HG03460 (cell line): ENCODE results near the gene TMEM53.
A peak's percentile ranks its signal among the peaks of the same experiment; 100 is the strongest.

Experiments
- ATAC-seq: cut with Tn5 transposase; IDR thresholded peaks from one replicate; pipeline ENCODE4 v1.9.1; 2021; ENCODE audit not compliant: unreplicated experiment

TMEM53 gene

DNA sequence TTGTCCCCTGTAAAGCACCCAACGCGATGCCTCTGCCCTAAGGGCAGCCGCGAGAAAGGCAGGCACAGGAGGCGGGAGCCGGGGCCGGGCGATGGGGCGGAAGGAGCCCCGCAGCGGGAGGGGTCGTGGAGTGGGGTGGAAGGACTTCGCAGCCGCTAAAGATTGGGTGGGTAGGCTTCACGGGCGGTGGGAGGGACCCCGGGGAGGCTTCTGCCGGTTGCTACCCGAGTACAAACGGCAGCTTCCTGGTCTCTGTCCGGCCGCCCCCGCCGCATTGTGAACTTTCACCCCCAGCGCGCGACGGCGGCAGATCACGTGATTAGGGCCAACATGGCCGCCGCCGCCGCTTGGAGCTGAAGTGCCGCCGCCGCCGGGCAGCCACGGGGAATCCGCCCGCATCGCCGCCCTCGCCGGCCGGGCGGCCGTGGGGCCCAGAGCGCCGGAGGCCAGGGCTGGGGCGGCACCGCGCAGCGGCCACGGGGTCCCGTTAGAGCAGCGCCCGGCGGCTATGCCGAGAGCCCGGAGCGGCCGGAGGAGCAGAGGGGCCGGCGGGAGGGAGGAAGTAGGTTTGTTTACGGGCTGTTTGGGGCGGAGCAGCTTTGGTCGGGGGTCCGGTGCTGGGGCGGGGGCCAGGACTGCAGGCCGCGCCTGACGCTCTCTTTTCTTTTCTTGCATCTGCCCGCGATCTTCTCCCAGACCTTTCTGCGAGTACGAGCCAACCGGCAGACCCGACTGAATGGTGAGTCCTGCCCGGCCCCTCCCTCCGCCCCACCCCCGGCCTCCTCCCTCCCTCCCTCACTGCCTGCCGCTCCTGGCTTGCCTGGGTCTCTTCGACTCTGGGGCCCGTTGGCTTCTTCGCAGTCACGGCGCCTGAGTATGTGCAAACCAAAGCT, 42.4 kb downstream of the TMEM53 start:
- ATAC-seq: peak; percentile 65

DNA sequence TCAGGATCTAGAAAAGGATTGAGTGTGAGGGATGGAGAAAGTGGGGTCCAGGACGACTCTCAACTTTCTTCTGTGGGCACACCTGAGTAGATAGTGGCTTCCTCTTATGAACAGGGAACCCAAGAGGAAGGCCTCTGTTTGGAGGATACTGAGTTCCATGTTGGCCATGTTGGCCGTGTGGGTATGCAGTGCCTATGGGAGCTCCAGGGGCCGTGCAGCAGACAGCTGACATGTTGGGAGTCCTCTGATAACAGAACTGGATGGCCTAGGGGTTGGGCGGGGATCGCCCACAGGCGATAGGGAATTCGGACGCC, 43.0 kb downstream of the TMEM53 start:
- ATAC-seq: no peak

DNA sequence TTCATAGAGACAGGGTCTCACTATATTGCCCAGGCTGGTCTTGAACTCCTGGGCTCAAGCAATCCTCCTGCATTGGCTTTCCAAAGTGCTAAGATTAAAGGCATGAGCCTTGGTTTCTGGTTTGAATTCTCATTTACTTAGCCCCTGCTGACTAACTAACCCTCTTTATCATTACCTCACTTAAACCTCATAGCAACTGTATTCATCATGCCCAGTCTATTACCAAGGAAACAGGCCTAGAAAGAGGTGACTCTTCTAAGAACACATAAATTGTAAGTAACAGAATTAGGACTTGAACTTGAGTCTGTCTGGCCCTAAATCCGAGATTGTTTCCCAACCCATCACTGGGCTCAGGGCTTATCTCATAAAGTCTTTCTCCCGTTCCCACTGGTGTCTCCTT, 44.2 kb downstream of the TMEM53 start:
- no peak for ATAC-seq

DNA sequence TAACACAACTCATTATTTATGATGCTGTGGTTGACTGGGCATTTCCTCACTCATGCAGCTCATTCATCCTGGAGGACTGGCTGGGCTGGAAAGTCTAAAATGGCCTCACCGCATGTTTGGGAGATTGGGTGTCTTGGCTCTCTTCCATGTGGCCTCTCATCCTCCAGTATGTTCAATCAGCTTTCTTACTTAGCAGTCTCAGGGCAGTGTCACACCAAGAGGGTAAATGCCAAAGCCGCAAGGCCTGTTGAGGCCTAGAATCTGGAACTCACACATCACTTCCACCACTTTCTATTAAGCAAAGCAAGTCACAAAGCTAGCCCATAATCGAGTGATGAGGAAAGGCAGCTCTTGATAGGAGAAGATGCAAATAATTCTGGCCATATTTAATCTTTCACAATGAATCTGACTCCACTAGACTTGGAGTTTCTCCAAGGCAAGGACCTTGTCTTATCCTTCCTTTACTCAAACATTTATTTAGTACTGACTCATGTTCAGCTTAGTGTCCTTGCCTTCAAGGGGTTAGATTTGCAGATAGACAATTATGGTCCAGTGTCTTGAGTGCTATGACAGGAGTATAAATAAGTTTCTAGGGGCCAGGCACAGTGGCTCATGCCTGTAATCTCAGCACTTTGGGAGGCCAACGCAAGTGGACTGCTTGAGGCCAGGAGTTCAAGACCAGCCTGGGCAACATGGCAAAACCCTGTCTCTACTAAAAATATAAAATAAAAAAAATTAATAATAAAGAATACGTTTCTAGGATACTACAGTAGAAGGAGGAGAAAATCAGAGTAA, 45.1 kb downstream of the TMEM53 start:
- no peak for ATAC-seq

DNA sequence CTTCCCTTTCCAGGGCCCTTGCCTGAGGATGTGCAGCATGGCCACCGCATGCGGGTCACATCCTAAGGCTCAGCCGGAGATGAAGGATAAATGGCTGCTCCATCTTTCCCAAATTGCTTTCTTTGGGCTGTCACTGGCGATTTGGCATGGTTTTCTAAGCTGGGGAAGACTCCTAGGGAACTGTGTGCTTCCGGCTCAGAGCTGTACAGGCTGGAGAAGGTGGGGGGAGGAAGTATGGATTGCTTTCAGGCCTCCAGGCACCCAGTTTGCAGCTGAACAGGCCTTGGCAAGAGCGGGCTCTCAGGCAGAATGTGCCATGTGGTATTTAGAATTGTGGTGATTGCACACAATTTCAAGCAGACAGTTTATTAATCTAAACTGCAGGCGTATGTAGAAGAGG, 48.9 kb downstream of the TMEM53 start:
- ATAC-seq: no peak

DNA sequence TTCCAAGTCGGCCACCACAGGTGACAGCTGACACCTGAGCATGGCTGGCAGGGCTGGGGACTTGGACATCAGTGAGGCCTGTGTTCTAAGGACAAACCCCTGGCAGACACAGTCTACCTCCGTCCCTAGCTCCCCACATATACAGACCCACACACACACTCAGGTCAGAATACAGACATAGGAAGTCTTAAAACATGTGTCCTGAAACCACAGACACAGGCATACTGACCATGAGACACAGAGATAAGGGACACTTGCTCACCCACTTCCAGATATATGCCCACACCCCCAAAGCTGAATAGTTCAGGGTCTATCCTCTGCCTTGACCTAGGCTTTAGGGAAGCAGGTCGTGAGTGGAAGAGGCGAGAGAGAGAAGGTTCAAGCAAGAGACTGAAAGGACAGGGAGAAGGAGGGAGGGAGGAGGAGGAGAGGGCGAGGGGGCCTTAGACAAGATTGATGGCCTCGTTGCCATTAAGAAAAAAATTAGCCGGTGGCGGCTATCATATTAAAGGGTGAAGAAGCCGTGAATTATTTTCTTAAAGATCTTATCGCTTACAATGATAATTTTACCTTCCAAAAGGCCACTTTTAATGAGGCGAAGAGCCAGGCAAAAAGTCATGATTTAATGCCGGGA, 49.9 kb downstream of the TMEM53 start:
- ATAC-seq: no peak

DNA sequence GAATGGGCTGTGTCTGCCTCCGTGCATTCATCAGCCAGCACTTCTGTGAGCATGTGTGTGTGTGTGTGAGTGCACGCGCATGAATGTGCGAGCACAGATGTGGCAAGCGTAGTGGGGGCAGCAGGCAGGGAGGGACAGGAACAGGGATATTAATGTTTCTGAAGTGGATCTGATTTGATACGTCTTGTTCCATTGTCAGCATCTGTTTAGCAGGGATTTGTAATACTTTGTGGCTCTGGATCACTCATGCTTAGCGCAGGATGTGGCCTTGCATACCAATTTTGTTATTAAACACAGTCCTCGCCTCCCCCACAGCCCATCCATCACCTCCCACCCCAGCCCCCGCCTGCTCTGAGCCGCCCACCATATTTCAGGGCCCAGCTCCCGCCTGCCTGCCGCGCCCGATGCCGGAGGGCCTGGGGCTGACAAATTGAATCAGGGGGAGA, 52.4 kb downstream of the TMEM53 start:
- no peak for ATAC-seq

DNA sequence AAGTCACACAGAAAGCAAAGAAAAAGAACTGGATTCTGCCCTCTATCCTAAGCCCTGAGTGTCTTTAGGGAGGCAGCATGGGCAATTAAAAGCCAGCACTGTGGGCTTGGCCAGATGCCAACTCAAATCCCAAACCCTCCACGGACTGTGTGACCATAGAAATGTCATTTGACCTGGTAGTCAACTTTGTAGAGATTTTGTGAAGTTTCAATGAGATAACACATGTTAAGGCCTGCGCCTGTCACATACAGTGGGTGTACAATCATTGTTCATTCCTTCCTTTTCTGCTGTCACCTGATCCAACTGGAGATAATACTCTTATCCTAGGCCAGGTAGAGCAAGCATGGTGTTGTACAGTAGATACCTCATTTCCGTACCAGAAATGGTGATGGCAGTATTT, 54.2 kb downstream of the TMEM53 start:
- ATAC-seq: no peak

DNA sequence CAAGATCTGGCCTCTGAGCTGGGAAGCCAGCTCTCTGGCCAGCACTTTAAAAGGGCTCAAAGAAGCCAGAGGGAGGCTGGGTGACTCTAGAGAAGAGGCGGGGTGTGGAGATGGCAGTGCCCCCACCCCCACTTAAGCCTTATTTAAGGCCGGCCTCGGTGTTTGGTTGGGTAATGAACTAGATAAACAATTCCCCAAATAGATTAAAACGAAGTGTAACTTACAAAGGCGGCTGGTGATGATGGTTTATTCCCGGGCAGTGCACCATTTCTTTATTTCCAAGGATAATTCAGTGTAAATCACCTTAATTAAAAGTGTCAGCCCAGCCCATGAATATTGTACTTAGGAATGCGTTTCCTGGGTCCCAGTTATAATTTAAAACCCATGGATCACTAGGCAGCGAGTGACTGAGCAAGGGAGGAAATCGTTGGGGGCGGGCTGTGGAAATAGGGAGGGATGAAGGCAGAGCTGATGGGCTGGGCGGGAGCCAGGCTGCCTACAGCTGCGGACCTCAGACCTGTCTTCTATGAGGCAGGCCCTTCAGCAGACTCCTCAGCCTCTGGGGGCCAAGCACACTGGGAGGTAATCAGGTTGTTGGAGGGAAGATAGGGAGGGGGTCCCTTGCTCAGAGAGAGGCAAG, 54.9 kb downstream of the TMEM53 start:
- no peak for ATAC-seq

DNA sequence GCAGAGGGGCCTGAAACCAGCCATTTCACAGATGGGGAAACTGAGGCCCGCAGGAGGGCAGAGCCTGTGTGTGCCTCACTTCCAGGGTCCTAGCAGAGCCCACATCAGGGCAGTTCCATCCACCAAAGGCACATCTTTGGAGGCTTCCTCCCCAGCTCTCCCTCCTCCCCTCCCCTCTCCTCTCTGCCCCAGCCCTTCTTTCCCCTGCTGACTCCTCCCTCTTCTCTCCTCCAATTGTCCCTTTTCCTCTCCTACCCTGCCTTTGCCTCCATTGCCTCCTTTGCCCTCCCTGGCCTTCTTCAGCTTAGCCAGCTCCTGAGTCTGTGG, 56.6 kb downstream of the TMEM53 start:
- ATAC-seq: no peak

DNA sequence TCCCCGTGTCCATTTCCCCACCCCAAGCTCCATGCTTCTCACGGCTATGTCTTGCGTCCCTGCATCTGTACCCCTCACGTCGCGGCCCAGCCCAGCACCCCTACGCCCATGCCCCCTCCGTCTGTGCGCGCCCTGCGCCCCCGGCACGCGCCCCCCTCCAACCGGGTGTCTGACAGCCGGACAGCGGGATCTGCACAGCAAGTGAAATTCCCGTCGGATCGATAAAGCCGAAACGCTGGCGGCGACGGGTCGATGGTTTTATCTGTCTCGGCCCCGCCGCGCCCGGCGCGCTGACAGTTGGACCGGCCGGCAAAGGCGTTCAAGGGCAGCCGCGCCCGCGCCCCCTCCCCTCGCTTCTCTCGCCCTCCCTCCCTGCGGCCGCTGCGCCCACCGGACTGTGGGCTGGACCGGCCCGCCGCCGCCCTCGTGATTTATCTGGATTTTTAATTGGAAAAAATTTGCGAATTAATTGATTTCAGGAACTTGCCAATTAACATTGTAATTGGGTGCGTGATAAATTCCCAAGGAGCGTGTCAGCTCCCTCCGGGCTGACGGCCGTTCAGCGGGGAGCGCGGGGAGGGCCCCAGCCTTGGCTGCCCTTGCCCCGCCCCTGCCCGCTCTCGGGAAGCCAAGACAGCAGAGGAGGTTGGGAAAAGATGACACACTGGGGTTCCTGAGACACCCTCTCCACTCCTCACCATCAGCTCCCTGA, 57.1 kb downstream of the TMEM53 start:
- no peak for ATAC-seq

DNA sequence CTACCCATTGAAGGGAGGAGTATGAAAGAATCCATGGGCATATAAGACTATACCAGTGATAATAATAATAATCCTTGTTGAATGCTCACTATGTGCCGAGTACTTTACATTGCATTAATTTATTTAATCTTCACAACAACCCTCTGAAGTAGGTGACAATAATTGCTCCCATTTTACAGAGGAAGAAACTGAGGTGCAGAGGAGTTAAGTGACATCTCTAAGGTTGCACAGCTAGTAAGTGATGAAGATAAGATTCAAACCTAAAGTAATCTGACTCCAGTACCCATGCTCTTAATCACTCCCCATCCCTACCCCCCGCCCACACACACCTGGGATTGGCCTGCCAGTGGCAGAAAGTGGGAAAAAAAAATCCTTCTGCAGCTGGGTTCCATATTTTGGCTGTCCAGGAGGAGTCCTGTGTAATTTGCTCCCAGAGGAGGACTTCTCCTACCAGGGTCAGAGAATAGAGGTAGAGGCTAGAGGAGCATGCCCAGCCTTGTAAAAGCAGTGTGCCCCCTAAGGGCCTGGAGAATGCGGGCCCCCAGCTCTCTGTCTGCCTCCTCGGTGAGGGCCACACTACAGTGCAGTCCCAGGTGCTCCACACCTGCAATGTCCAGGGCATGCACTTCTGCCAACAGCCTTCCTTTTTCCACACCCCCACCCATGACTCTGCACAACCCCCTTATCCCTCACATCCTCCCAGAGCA, 57.8 kb downstream of the TMEM53 start:
- no peak for ATAC-seq

DNA sequence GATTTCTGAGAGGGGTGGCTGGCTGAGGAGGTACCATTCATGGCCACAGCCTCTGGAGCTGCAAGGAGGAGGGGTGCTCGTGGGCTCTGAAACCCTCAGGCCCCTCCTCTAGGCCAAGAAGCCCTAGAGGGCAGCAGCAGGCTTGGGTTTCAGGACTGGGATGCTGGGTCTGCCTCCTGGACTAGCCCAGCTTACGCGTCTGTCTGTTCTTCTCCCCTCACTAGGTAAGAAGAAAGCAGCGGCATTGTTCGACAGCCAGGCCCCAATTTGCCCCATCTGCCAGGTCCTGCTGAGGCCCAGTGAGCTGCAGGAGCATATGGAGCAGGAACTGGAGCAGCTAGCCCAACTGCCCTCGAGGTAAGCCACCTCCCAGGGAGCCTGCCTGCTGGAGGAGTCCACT, 60.3 kb downstream of the TMEM53 start:
- no peak for ATAC-seq

DNA sequence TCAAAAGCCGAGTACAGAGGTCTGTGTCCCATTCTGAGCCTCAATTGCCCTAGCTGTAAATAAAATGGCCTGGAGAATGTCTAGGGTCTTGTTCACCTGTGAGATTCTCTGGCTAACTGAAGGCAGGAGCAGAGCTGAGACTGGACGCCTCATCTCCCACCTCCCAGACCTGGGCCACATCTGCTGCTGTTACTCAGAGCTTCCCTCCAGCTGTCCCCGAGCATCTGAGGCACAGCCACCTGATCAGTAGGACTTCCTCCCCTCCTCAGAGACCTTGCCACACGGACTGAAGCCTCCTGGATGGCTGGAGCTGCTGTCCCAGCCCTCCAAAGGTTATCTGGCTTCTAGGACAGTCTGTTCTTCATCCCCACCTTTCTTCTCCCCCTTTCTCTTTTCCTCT, 62.4 kb downstream of the TMEM53 start:
- ATAC-seq: no peak

DNA sequence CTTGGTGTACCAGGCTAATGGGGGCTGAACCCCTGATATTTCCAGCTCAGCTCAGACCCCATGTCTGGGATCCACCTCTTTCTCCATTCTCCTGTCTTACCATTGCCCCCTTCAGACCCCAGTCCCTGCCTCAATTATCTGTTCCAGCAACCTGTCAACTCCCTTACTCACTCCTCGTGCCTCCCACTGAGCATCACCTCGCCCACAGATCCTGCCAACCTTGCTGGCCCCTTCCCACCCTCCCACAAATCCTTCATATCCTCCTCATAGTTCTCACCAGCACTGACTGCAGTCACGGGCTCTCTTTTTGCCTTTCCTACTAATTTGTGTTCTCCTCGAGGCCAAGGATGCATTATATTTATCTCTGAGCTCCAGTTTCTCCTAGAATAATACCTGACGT, 62.9 kb downstream of the TMEM53 start:
- no peak for ATAC-seq

DNA sequence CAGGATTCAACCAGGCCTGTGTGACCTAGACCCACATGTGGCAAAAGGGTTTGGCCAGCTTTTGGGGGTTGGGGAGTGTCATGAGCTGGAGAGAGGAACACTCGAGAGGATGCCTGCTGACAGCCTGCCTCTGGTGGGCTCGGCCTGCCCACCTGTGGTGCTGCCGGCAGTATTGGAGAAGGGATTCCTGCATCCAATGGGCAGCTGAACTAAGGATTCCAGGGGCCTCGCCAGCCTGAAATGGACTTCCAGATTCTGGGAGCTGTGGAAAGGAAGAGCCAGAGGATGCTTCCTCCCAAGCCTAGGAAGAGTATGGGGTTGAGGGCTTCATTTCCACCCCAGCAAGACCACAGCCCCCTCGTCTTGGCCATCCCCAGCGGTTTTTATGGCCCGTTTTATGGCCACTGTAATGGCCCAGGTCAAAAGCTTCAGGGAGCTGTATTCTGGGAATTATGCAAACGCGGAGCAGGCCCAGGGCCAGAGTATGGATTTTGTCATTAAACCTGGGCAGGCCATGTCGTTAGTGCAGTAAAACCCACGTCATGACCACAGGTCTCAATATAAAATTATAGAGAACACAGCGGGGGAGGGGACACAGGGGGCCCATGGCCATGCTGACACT, 63.6 kb downstream of the TMEM53 start:
- no peak for ATAC-seq

DNA sequence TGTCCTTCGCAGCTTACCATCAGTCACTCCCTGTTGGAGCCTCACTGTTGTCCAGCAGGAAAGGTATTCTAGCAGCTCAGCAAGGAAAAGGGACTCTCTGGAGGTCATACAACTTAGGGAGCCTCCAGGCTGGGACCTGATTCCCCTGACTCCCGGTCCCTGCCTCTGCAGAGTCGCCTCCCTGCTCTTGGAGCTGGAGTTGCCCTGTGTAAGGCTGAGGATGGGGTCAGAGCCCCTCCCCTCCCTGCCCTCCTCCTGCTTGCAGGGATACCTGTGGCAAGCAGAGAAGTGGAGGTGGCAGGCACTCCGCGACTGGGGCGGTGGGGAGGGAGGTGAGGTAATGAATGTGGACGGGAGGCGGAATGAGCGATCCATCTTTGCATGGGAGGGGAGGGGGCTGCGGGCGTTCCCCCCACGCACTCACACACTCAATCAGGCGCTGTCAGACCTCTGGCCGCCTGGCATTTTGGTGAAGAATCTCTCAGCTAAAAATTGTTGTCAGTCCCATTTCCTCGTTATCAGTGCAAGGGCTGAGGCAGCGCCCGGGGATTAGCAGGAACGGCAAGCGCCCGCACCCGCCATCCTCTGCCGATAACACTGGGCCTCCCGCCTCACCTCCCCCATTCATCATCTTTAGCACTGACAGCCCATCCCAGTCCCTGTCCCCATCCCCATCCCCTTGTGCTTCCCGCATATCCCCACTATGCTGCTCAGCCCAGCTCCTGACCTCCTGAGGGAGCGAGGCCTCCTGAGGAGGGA, 64.3 kb downstream of the TMEM53 start:
- ATAC-seq: no peak

DNA sequence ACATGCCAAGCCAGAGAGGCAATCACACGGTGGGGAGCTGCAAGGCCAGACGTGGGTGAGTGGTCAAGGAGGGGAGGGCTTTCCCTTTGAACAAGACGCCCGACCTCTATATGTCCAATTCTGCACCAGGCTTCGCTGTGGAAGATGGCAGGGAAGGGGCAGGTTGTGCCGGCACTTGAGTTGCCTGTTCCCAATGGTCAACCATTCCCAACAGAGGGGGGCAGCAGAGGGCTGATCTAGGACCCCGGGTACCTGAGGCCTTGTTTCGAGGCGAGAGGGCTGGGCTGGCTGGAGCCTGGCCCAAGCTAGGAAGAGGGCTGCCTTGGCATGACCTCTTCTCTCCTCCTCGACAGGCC, 64.9 kb downstream of the TMEM53 start:
- ATAC-seq: no peak

DNA sequence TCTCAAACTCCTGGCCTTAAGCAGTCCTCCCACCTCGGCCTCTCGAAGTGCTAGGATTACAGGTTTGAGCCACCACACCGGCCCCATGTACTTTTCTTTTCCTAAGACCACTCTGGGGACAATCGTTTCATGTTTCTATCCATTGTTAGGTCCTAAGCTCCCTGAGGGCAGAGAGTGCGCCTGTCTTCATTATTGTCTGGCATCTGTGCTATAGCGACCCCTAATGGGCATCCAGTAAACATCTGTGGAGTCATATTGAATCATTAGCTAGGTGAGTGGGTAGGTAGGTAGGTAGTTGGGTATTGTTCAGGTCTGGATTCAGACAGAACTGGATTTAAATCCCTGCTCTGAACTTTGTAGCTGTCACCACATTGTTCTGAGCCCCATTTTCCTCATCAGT, 66.1 kb downstream of the TMEM53 start:
- no peak for ATAC-seq
